Activated naive CD4-positive, alpha-beta T cell treated with Interleukin-2 at 50 U/mL for 16 hours (primary cell): Measurements from ENCODE around the gene TRAPPC12.
"Not testable (repeated sequence)": the region's sequence is repeated elsewhere in the genome, so short reads cannot be mapped to it uniquely, and the experiment has no call there.

Source experiments
- DNase-seq: peaks from one replicate; pipeline ENCODE4 v3.0.0-alpha.2; 2020

The TRAPPC12 gene

DNA sequence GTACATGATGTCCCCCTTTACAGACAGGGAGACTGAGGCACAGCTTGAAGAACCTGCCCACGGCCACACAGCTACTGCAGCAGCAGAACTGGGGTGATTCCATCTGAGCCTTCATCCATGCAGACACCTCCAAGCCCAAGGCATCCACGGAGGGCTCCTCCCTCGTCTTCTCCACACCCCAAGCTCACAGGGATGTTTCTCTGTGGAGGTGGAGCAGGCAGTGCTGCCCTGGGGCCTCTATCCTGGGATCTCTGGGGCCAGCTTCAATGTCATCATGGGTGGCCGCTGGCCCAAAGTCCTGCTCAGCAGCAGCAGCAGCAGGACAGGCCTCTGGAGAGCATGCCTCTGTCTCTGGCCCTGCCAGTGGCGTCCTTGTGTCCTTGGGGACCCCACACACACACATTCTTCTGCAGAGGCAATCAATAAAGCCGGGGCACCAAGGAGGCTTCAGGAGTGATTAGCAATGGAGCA lies 108.6 kb downstream of the TRAPPC12 start:
- DNase-seq: no peak

DNA sequence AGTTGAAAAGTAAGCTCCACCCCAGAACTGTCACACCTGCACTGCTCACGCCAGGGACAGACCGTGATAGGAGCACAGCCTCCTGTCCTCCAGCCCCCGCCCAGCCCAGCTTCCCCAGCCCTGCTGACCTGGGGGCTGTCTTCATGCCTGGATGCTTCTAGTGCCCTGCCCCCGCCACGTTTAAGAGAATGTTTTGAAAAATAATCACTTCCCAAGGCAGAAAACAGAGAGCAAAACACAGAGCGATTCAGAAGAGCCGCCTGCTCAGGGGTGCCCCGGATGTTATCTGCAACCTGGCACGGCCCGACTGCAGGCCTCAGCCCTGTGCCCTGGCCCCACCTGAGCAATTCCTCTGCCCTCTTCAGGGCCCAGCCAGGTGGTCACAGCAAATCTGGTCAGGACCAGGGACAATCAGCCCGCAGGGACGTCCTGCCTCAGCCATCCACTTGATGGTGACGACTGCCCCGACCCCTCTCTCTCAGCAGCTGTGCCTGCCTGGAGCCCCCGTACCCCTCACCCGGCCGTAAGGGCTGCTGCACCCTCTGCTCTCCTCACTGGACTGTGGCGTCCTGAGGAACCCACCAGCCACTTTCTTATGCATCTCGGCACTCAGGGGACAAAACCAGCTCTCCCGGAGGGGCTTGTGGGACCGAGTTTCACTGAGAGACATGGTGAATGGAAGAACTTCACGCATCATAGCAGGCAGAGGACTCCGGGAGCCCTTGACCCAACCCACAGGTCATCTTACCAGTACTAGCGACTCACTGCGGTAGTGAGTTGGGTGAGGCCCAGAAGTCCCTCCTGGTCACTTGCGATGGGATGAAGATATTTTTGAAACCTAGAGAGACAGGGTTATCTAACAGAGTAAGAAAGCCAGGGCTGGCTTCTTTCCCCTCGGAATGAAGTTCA lies 109.6 kb downstream of the TRAPPC12 start:
- no peak for DNase-seq

DNA sequence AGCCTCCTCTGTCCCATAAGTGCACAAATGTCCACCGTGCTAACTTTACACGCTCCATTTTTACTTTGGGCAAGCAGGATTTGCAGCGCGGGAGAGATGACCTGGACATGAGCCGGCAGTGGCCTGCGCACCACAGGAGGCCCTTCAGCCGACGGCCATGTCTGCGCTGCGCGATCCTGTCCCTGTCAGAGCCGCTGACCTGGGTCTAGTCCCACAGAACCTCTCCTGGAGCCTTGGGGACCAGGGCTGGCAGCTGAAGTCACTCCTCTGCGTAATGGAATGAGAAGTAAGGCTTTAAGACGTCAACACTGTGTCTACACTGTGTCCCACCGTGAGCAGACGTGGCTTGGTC lies 110.2 kb downstream of the TRAPPC12 start:
- no peak for DNase-seq

DNA sequence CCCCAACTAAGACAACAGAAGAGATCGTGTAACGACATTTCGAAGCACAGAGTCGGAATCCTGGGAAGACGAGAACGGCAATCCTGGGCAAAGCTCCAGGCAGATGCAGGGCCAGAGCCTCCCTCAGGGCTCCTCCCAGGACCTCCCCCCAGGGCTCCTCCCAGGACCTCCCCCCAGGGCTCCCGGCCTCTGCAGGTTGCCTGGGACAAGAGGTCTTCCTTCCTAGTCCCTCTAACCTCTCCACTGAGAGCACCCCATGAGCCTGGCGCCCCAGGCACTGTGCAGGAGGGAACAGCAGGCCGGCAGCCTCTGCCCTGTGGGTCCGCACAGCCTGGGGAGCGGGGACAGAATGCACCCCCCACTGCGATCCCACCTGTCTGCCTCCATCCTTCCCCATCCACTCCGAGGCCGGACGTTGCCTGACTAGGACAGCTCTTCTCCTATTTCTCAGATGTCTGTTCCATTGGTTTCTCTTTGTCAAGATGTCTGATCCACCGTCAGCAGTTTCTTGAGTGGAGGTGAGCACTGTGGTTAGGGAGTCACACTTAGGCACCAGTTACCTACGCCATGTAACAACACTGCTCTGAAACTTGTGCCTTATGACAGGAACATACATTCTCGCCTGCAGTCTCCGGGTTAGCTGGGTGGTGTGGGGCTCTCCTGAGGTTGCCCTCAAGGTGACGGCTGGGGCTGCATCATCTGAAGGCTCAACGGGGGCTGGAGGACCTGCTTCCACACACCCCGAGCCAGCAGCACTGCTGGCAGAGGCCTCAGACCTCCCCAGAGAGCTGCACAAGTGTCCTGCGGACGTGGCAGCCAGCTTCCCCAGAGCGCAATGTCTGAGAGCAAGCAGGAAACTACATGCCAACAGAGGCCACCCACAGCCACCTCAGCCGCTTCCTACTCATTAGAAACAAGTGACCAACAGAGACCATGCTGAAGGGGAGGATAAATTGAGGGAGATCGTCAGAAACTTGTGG lies 111.0 kb downstream of the TRAPPC12 start:
- DNase-seq: no peak

GRCh38 chr2:3491306-3491705 lies 111.8 kb downstream of the TRAPPC12 start:
- DNase-seq: no peak

DNA sequence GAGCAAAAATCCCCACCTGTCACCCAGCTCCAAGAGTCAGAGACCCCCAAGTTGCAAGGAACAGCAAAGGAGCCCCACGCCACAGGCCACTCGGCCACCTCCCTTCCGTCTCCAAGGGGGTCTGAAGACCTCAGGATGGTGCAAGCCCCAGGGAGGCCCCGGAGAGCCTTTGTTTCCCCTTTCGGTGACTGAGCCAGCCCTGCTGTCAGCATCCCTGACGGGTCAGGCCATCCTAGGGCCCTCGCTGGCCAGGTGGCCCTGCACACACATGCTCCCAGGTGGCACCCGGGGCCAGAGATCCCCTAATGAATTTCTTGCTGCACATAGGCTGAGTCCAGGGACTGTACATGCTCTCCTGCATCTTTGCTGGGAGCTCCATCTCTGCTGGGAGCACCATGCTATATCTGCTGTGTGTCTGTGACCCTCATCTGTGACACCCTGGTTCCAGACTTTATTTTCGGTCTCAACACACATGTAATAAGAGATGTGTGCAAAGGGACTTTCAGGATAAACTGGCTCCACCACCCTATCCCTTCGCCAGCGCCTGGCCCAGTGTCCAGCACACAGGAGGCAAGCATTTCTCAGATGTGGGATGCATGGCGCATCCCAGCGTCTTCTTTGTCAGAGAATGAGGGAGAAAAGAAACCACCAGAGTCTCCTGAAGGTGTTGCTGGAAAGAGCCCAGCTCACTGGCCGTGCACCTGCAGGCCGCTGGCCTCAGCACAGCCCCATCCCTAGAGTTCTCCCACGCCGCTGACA lies 112.4 kb downstream of the TRAPPC12 start:
- DNase-seq: no peak

DNA sequence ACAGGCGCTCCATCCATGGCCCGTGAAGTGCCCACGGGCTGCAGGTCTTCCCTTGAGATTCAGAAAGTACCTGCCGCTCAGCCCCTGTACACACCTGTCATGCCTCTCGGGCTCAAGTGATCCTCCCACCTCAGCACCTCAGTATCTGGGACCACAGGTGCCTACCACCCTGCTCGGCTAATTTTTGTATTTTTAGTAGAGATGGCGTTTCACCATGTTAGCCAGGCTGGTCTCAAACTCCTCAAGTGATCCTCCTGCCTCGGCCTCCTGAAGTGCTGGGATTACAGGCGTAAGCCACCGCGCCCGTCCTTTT lies 112.9 kb downstream of the TRAPPC12 start:
- not testable (repeated sequence) for DNase-seq

GRCh38 chr2:3492951-3493614 lies 113.6 kb downstream of the TRAPPC12 start:
- no peak for DNase-seq

DNA sequence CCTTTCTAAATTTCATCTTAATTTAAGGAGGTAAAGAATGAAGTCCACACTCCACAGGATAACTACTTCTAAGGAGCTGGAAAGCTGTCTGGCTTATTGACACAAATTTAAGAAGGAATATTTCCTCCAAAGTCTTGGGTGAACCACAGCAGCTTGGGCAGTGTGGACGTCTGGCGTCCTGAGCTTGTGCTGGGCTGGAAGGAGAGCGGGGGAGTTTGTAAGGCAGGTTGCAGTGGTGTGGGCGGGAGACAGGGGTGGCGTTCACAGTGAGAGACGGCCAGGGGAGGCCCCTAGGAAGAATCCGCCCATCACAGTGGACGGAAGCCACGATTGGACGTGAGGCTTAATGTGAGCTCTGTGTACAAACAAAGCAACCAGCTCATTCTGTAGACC lies 114.1 kb downstream of the TRAPPC12 start:
- DNase-seq: no peak

DNA sequence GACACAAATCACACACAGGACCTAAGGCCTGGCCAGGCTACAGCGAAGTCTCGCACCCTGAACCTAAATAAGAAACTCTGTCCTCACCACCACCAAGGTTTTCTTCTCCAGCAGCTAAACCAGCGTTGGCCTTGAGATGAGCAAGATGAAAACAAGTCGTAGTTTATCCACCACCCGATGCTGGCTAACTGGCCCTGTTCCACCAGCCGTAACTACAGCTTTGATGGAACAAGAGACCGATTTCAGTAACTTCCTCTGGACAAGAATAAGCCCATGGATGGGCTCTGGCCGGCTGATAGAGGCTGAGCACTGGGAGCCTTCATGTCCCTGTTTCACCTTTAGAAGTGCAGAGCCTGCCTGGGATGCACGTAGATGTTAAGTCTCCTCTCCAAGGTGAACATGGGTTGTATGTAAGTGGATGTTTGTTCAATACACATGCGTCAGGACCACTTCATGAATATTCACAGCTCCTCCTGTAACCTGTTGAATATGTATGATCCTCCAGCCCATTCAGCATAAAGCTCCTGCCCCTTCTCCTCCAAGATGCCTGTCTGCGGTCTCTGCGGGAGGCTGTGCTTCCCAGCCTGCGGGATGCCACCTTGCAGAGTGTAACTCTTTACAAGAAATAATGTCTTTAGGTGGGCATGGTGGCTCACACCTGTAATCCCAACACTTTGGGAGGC lies 115.6 kb downstream of the TRAPPC12 start:
- DNase-seq: no peak

GRCh38 chr2:3496708-3497080 lies 117.2 kb downstream of the TRAPPC12 start:
- not testable (repeated sequence) for DNase-seq

DNA sequence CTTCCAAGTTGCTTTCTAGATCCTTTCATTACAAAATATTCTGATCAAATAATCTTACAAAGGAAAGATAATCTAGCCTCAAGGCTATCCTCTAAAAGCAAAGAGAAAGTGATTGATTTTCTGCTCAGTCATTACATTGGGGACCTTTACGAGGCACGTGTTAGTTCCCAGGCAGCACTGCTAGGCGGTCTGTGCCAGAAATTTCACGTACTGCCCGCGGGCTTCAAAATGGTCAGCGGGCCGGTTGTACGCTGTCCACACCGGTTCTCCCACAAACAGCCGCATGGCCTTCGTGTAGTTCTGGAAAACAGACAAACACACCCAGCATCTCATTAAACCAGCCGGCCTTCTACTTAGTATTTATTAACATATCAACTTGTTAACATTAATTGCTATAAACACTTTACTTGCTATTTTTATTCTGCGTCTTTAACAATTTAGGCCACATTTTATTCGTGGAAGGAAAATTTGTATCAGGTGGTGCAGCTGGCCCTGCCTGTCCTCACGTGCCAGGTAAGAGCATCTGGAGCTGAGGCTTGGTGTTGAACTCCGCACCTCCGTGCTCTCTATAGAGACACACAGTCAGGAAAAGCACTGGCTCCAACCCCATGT lies 119.4 kb downstream of the TRAPPC12 start:
- DNase-seq: no peak

- DNase-seq: no peak
Observed at GRCh38 chr2:3500326-3500899, 120.9 kb downstream of the TRAPPC12 start.

DNA sequence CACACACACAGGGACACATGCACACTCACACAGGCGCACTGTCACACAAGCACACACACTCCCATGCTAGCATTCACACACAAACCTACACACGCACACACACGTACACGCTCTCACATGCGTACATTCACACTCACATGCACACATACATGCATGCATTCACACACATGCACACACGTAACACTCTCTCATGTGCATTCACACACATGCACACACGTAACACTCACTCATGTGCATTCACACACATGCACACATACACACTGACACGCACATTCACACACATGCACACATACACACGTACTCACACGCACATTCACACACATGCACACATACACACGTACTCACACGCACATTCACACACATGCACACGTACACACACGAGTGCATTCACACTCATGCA lies 123.6 kb downstream of the TRAPPC12 start:
- no peak for DNase-seq

DNA sequence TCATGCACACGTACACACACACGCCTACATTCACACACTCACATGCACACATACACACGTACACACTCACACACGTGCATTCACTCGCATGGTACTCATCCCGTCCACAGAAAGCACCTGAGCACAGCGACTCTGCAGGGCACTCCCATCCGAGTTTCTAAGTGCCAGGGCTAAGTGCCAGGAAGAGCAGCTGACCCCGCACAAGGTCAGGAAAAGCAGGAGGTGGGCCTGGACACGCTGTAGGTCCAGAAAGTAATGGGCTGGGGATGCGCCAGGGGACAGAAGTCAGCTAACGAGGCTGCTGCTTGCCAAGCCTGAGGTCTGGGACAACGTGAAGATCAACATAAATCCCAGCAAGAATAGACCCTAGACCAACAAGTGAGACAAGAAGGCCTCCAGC lies 124.0 kb downstream of the TRAPPC12 start:
- DNase-seq: no peak

- no peak for DNase-seq
Observed at GRCh38 chr2:3504741-3505140, 125.2 kb downstream of the TRAPPC12 start.

- no peak for DNase-seq
Observed at GRCh38 chr2:3505771-3506170, 126.3 kb downstream of the TRAPPC12 start.

DNA sequence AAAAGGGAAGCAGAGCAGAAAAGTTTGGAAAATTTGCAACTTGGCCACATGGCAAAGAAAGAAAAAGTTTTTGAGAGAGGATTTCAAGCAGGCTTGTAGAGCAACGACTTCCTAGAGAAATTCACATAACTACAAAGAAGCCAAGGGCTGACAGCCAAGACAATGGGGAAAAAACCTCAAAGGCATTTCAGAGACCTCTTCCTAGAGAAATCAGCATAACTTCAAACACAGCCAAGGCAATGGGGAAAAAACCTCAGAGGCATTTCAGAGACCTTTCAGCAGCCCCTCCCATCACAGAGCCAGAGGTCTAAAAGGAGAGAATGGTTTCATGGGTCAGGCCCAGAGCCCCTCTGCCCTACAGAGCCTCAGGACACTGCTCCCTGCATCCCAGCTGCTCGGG lies 132.6 kb downstream of the TRAPPC12 start:
- DNase-seq: no peak

- no peak for DNase-seq
Observed at GRCh38 chr2:3513026-3513810, 133.7 kb downstream of the TRAPPC12 start.

DNA sequence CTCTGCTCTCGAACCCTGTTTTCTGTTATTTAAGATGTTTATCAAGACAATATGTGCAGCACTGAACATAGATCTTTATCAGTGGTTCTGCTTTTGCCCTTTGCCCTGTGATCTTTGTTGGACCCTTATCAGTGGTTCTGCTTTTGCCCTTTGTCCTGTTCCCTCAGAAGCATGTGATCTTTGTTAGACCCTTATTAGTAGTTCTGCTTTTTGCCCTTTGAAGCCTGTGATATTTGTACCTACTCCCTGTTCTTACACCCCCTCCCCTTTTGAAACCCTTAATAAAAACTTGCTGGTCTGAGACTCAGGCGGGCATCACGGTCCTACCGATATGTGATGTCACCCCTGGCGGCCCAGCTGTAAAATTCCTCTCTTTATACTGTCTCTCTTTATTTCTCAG lies 135.9 kb downstream of the TRAPPC12 start:
- not testable (repeated sequence) for DNase-seq
